Right lobe of liver (tissue), 4 donors: Measurements from ENCODE around the gene DSCAM.

Experiments
- CTCF ChIP-seq, 4 donors: fragments of 200-600 bp in 3 of 4; fragments of 450-650 bp in 1 of 4; IDR thresholded peaks; one replicate each; pipeline versions ENCODE4 v1.5.1 to v1.8.0; 2016 to 2022; ENCODE audit warnings: antibody characterized with exemption in 4 of 4, mild to moderate bottlenecking in 2 of 4
- POLR2A ChIP-seq: fragments of 450-650 bp; IDR thresholded peaks from one replicate; pipeline ENCODE4 v1.6.1; 2017; ENCODE audit warnings: antibody characterized with exemption, mild to moderate bottlenecking
- donor health status: DM: no; HTN: no; CAD: no.
- donor health status: DM: no; HTN: no; CAD: no.
- donor health status: DM: no; HTN: yes; CAD: no.

GRCh38 chr21:40379881-40380810 is 466.8 kb downstream of the DSCAM start:
- TF ChIP-seq CTCF (IDR thresholded peaks at IDR 0.05) (no peak), POLR2A (no peak)
